GM12878 (cell line): ENCODE results near the gene TRIM41.

ENCODE experiments used
- CEBPB ChIP-seq, 2 experiments: fragments of 150-350 bp in 1 of 2; IDR thresholded peaks; 2 replicates each; pipeline ENCODE4 v1.6.1; 2012 to 2014; ENCODE audit warnings: low read depth in 2 of 2, low read length in 2 of 2, borderline replicate concordance in 1 of 2, inconsistent platforms in 1 of 2
- CTCF ChIP-seq, 3 experiments: IDR thresholded peaks in 2 of 3; conservative IDR thresholded peaks in 1 of 3; 2 replicates each; pipeline ENCODE4 v1.5.1; 2011; ENCODE audit warnings: low read depth in 3 of 3, low read length in 3 of 3, mild to moderate bottlenecking in 3 of 3, control low read depth in 2 of 3, moderate library complexity in 2 of 3, inconsistent platforms in 1 of 3, mixed read lengths in 1 of 3; ENCODE audit not compliant: control insufficient read depth in 2 of 3, insufficient read depth in 1 of 3; ENCODE audit errors: extremely low read depth in 1 of 3
- POLR2AphosphoS5 ChIP-seq: IDR thresholded peaks from 2 replicates; pipeline ENCODE4 v1.6.1; 2011; ENCODE audit warnings: mild to moderate bottlenecking, low read length, inconsistent platforms
- RCOR1 ChIP-seq: conservative IDR thresholded peaks from 2 replicates; pipeline ENCODE4 v1.6.1; 2012; ENCODE audit warnings: low read depth, low read length, improper control_type of control experiment
- REST ChIP-seq: IDR thresholded peaks from 2 replicates; pipeline ENCODE4 v1.6.1; 2012; ENCODE audit warnings: mild to moderate bottlenecking, low read depth, low read length
- SIN3A ChIP-seq: IDR thresholded peaks from 2 replicates; pipeline ENCODE4 v1.6.1; 2012; ENCODE audit warnings: low read depth, low read length, improper control_type of control experiment
- TF ChIP-seq, protein P1 (sequence below): IDR thresholded peaks from 2 replicates; pipeline ENCODE4 v1.6.1; 2011; ENCODE audit warnings: borderline replicate concordance, low read depth, mild to moderate bottlenecking, moderate library complexity, mixed read lengths, low read length; ENCODE audit not compliant: insufficient read depth; ENCODE audit errors: extremely low read length

- TF ChIP-seq CTCF (IDR thresholded peaks at IDR 0.05 in 2 of 3, conservative IDR thresholded peaks at IDR 0.05 in 1 of 3; ENCODE audit: control insufficient read depth in 2 of 3, extremely low read depth in 1 of 3, insufficient read depth in 1 of 3, low read depth in 3 of 3, low read length in 3 of 3) (no peak), POLR2AphosphoS5 (peak; percentile 71; the same call in 1 of the 2 replicates), REST (no peak), CEBPB (IDR thresholded peaks at IDR 0.05; ENCODE audit: borderline replicate concordance in 1 of 2, low read depth in 2 of 2, low read length in 2 of 2) (no peak), SIN3A (no peak), RCOR1 (no peak)
- TF ChIP-seq, protein P1, sequence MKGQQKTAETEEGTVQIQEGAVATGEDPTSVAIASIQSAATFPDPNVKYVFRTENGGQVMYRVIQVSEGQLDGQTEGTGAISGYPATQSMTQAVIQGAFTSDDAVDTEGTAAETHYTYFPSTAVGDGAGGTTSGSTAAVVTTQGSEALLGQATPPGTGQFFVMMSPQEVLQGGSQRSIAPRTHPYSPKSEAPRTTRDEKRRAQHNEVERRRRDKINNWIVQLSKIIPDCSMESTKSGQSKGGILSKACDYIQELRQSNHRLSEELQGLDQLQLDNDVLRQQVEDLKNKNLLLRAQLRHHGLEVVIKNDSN = no peak
These were observed 12.7 kb downstream of the TRIM41 start for GRCh38 chr5:181235689-181236366.
